ENCODE results near the gene MRPL11.
A peak's percentile ranks its signal among the peaks of the same experiment; 100 is the strongest.

GRCh38 chr11:66467034-66467659 lies 28.5 kb upstream of the MRPL11 start:
- no peak for TF ChIP-seq POLR2A (IDR thresholded peaks at IDR 0.05)
- TF ChIP-seq CTCF (IDR thresholded peaks at IDR 0.05) = peak in 5 of 6 experiments; percentile 13 to 46 (median 45)
